ENCODE measurements around the gene LTB4R.
"Not testable (repeated sequence)": the region's sequence is repeated elsewhere in the genome, so short reads cannot be mapped to it uniquely, and the experiment has no call there.

The LTB4R gene

GRCh38 chr14:24323341-24323740 lies 12.0 kb downstream of the LTB4R start:
- DNase-seq (ENCODE audit: low spot score), result no peak

GRCh38 chr14:24324024-24324423 lies 12.7 kb downstream of the LTB4R start:
- DNase-seq (ENCODE audit: low spot score), result no peak

GRCh38 chr14:24325041-24325530 lies 13.8 kb downstream of the LTB4R start:
- no peak for DNase-seq (ENCODE audit: low spot score)

- DNase-seq (ENCODE audit: low spot score), result no peak
Observed at GRCh38 chr14:24325963-24326362, 14.7 kb downstream of the LTB4R start.

- DNase-seq (ENCODE audit: low spot score), result no peak
Observed at GRCh38 chr14:24327303-24327702, 16.0 kb downstream of the LTB4R start.

GRCh38 chr14:24327914-24328313 lies 16.6 kb downstream of the LTB4R start:
- DNase-seq (ENCODE audit: low spot score), result not testable (repeated sequence)

- no peak for DNase-seq (ENCODE audit: low spot score)
Observed at GRCh38 chr14:24329073-24329663, 17.9 kb downstream of the LTB4R start.

- no peak for DNase-seq (ENCODE audit: low spot score)
Observed at GRCh38 chr14:24329736-24330135, 18.4 kb downstream of the LTB4R start.

GRCh38 chr14:24330973-24331674 lies 19.8 kb downstream of the LTB4R start:
- no peak for DNase-seq (ENCODE audit: low spot score)

- DNase-seq (ENCODE audit: low spot score), result no peak
Observed at GRCh38 chr14:24331731-24332267, 20.5 kb downstream of the LTB4R start.

- peak; percentile 95 for DNase-seq (ENCODE audit: low spot score)
Observed at GRCh38 chr14:24332268-24332993, 21.1 kb downstream of the LTB4R start.

GRCh38 chr14:24334431-24335291 lies 23.4 kb downstream of the LTB4R start, which contains the start of gene ADCY4:
Gene ADCY4 (minus strand): TSS chr14:24335071. CDS start chr14:24334652, 419 bp downstream.
- no peak for DNase-seq (ENCODE audit: low spot score)

- DNase-seq (ENCODE audit: low spot score), result no peak
Observed at GRCh38 chr14:24335461-24336171, 24.3 kb downstream of the LTB4R start.

- no peak for DNase-seq (ENCODE audit: low spot score)
Observed at GRCh38 chr14:24337144-24337823, 26.0 kb downstream of the LTB4R start.

GRCh38 chr14:24337824-24338175 lies 26.5 kb downstream of the LTB4R start:
- DNase-seq (ENCODE audit: low spot score), result no peak

- DNase-seq (ENCODE audit: low spot score), result no peak
Observed at GRCh38 chr14:24338843-24339242, 27.5 kb downstream of the LTB4R start.

GRCh38 chr14:24339284-24340151 lies 28.2 kb downstream of the LTB4R start, which contains the start of gene RIPK3:
Gene RIPK3 (minus strand): TSS chr14:24339991. CDS start chr14:24339826, 165 bp downstream.
- no peak for DNase-seq (ENCODE audit: low spot score)

- DNase-seq (ENCODE audit: low spot score), result no peak
Observed at GRCh38 chr14:24340606-24341005, 29.3 kb downstream of the LTB4R start.

GRCh38 chr14:24342889-24343288 lies 31.6 kb downstream of the LTB4R start:
- no peak for DNase-seq (ENCODE audit: low spot score)
